HG03103 (cell line): ENCODE measurements around the gene MDGA2.
"Not testable (repeated sequence)": the region's sequence is repeated elsewhere in the genome, so short reads cannot be mapped to it uniquely, and the experiment has no call there.

Experiments
- ATAC-seq: cut with Tn5 transposase; IDR thresholded peaks from one replicate; pipeline ENCODE4 v1.9.1; 2021; ENCODE audit warnings: low read depth; ENCODE audit not compliant: unreplicated experiment

Gene MDGA2

GRCh38 chr14:47008732-47009131, 666.7 kb downstream of the MDGA2 start:
- no peak for ATAC-seq

GRCh38 chr14:46999661-47000060, 675.7 kb downstream of the MDGA2 start:
- no peak for ATAC-seq

- no peak for ATAC-seq
These were observed 685.8 kb downstream of the MDGA2 start for GRCh38 chr14:46989566-46989965.

- no peak for ATAC-seq
These were observed 687.1 kb downstream of the MDGA2 start for GRCh38 chr14:46988312-46988711.

GRCh38 chr14:46985529-46986380, 689.6 kb downstream of the MDGA2 start:
- ATAC-seq, result no peak

GRCh38 chr14:46973295-46973694, 702.1 kb downstream of the MDGA2 start:
- ATAC-seq, result no peak

GRCh38 chr14:46964378-46964777, 711.0 kb downstream of the MDGA2 start:
- ATAC-seq, result no peak

GRCh38 chr14:46951103-46951502, 724.3 kb downstream of the MDGA2 start:
- ATAC-seq, result no peak

- ATAC-seq, result no peak
These were observed 734.8 kb downstream of the MDGA2 start for GRCh38 chr14:46940611-46941010.

- ATAC-seq, result no peak
These were observed 754.9 kb downstream of the MDGA2 start for GRCh38 chr14:46920542-46920941.

GRCh38 chr14:46915539-46915938, 759.9 kb downstream of the MDGA2 start:
- not testable (repeated sequence) for ATAC-seq

- ATAC-seq, result no peak
These were observed 772.6 kb downstream of the MDGA2 start for GRCh38 chr14:46902837-46903236.

- ATAC-seq, result no peak
These were observed 780.9 kb downstream of the MDGA2 start for GRCh38 chr14:46894476-46894875.

- ATAC-seq, result peak; percentile 91
These were observed 788.3 kb downstream of the MDGA2 start for GRCh38 chr14:46887144-46887543.

GRCh38 chr14:46885566-46885965, 789.8 kb downstream of the MDGA2 start:
- ATAC-seq, result no peak

- ATAC-seq, result no peak
These were observed 813.7 kb downstream of the MDGA2 start for GRCh38 chr14:46861753-46862152.

GRCh38 chr14:46840944-46841720, 834.3 kb downstream of the MDGA2 start:
- ATAC-seq, result no peak

- ATAC-seq, result no peak
These were observed 855.1 kb downstream of the MDGA2 start for GRCh38 chr14:46820291-46820690.

- no peak for ATAC-seq
These were observed 856.3 kb downstream of the MDGA2 start for GRCh38 chr14:46819117-46819516.

GRCh38 chr14:46818147-46818546, 857.3 kb downstream of the MDGA2 start:
- no peak for ATAC-seq

GRCh38 chr14:46793144-46793543, 882.3 kb downstream of the MDGA2 start:
- ATAC-seq, result no peak
